Measurements from ENCODE around the gene HOPX.

DNA sequence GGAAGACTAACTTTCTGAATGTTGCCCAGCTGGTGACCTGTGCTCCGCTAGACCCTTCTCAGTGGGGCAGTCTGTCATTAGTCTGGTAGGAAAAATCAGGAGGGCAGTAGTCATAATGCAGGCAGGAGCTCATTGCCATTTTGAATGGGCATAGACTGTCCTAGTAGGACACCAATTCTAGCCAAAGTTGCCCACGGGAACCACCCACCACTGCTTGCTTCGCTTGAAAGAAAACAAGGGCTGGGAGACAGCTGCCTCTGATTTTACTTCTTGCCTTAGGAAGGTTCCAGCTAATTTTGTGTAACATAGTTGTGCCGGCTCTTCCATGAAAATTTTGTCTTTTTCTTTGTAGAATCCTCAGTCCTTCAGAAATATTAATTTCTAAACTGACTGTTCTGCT lies 23.3 kb downstream of the HOPX start:
- TF ChIP-seq, protein P1, sequence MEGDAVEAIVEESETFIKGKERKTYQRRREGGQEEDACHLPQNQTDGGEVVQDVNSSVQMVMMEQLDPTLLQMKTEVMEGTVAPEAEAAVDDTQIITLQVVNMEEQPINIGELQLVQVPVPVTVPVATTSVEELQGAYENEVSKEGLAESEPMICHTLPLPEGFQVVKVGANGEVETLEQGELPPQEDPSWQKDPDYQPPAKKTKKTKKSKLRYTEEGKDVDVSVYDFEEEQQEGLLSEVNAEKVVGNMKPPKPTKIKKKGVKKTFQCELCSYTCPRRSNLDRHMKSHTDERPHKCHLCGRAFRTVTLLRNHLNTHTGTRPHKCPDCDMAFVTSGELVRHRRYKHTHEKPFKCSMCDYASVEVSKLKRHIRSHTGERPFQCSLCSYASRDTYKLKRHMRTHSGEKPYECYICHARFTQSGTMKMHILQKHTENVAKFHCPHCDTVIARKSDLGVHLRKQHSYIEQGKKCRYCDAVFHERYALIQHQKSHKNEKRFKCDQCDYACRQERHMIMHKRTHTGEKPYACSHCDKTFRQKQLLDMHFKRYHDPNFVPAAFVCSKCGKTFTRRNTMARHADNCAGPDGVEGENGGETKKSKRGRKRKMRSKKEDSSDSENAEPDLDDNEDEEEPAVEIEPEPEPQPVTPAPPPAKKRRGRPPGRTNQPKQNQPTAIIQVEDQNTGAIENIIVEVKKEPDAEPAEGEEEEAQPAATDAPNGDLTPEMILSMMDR (IDR thresholded peaks at IDR 0.05) = no peak
- TF ChIP-seq, protein P2, sequence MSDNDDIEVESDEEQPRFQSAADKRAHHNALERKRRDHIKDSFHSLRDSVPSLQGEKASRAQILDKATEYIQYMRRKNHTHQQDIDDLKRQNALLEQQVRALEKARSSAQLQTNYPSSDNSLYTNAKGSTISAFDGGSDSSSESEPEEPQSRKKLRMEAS (CRISPR knock-in tag; IDR thresholded peaks at IDR 0.05) = no peak
- no peak for TF ChIP-seq NFYB (CRISPR knock-in tag; conservative IDR thresholded peaks at IDR 0.05; ENCODE audit: low read depth)
- TF ChIP-seq, protein P3, sequence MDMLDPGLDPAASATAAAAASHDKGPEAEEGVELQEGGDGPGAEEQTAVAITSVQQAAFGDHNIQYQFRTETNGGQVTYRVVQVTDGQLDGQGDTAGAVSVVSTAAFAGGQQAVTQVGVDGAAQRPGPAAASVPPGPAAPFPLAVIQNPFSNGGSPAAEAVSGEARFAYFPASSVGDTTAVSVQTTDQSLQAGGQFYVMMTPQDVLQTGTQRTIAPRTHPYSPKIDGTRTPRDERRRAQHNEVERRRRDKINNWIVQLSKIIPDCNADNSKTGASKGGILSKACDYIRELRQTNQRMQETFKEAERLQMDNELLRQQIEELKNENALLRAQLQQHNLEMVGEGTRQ (CRISPR knock-in tag; IDR thresholded peaks at IDR 0.05) = no peak
- TF ChIP-seq JUN (CRISPR knock-in tag; IDR thresholded peaks at IDR 0.05) = no peak
- TF ChIP-seq, protein P4, sequence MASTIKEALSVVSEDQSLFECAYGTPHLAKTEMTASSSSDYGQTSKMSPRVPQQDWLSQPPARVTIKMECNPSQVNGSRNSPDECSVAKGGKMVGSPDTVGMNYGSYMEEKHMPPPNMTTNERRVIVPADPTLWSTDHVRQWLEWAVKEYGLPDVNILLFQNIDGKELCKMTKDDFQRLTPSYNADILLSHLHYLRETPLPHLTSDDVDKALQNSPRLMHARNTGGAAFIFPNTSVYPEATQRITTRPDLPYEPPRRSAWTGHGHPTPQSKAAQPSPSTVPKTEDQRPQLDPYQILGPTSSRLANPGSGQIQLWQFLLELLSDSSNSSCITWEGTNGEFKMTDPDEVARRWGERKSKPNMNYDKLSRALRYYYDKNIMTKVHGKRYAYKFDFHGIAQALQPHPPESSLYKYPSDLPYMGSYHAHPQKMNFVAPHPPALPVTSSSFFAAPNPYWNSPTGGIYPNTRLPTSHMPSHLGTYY (CRISPR knock-in tag; IDR thresholded peaks at IDR 0.05) = no peak

Data from WTC11 (cell line).